ENCODE measurements around the gene NLRC3.
"Not testable (repeated sequence)": the region's sequence is repeated elsewhere in the genome, so short reads cannot be mapped to it uniquely, and the experiment has no call there.

GRCh38 chr16:3501412-3501761, 75.8 kb downstream of the NLRC3 start:
- TF ChIP-seq REST (IDR thresholded peaks at IDR 0.05; ENCODE audit: insufficient read depth in 1 of 2, low read depth in 2 of 2, low read length in 1 of 2); CTCF (IDR thresholded peaks at IDR 0.05): not testable (repeated sequence)

Measured in Panc1 (cell line).